GM18867 (cell line): Measurements from ENCODE around the gene NANOGP8.

Source experiments
- ATAC-seq: cut with Tn5 transposase; IDR thresholded peaks from one replicate; pipeline ENCODE4 v1.9.1; 2021; ENCODE audit warnings: mild to moderate bottlenecking, moderate library complexity; ENCODE audit not compliant: unreplicated experiment

Gene NANOGP8

GRCh38 chr15:35061825-35062737, 23.0 kb downstream of the NANOGP8 start:
- ATAC-seq, result peak; percentile 45

DNA sequence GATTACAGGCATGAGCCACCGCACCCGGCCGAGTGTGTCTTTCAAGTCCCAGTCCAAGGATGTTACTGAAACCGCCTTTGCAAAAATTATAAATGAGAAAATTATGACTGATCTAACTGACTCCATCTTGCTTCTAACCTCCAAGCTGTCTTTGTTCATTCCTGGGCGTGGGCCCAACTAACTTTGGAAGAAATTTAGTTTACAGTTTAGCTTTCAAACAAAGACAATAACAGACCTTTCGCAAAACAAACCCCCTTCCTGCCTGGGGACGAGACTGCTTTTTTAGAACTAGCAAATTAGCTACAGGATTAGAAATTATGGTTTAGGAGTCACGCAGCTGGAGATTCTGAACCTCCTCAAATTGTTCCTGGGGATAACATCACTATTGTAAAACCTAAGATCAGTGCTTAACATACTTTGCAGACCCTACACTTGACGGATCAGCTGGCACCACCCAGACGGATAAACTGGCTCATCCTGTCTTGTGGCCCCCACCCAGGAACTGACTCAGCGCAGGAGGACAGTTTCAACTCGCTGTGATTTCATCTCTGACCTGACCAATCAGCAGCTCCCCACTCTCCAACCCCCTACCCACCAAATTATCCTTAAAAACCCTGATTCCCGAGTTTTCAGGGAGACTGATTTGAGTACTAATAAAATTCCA, 23.8 kb downstream of the NANOGP8 start:
- no peak for ATAC-seq

DNA sequence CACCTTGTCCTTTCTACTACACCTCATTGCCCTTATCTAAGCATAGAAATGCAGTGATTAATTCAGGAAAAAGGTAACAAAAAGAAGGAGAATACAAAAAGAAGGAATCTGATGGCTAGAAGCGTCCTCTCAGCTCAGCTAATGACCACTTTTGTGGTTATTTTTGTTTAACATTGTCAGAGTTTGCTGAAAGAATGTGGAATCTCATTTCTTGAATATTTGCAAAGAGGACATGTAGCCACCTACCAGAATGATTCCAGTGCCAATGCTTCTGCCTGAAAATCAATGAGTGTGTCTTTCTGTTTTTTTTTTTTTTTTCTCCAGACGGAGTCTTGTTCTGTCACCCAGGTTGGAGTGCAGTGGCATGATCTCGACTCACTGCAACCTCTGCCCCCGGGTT, 24.5 kb downstream of the NANOGP8 start:
- no peak for ATAC-seq

DNA sequence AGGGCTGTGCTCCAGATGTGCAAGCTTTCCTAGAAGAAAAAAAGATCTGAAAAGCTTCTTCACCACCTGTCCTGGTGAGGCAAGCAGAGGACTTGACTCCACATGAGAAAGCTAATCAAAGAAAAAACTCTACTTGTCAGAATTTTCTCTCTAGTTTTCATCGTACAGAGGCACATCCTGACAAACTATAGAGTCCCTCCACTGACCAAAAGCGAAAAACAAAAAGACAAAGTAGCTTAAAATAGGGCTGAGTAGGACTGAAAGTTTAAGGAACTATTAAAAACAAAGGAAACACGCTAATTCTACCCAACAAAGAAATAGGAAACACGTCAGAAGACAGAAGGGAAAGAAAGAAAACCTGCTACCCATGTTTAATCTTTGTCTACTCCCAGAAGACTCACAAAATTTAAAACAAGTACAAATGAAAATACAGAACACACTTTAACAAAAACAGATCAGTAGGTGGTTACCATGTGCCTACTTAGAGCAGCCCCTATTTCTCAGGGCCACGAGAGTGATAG, 26.5 kb downstream of the NANOGP8 start:
- ATAC-seq, result no peak

- ATAC-seq, result no peak
Observed at GRCh38 chr15:35055416-35056105, 29.5 kb downstream of the NANOGP8 start.

DNA sequence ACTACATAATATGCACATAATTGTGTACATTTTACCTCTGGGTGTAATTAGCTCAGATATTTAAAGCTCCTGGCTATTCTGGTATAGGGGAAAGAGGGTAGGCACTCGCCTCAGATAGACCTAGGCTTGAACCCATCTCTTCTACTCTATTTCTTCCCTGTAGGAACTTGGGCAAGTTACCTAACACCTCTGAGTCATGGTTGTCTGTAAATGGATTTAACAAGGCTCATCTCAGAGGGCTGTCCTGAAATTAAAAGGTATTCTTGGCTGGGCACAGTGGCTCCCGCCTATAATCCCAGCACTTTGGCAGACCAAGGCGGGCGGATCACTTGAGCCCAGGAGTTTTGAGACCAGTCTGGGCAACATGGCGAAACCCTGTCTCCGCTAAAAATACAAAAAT, 30.7 kb downstream of the NANOGP8 start:
- no peak for ATAC-seq

DNA sequence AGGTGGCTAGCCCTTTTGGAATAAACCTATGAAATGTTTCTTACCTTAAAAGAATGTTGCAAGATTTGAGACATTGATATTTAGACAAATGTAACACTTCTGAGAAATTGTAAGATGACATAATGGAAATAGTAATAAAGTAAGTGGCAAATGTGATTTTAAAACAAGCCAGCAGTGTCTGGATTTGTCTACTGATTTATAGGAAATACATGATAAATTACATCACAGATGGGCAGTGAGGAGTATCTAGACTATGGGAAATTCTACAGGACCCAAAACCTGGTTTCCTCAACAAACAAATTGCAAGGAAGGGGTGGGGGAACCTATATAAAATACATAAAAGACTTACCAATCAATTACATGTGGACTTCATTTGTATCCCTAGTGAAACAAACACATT, 37.1 kb downstream of the NANOGP8 start:
- ATAC-seq, result no peak

GRCh38 chr15:35047528-35047927, 37.6 kb downstream of the NANOGP8 start:
- no peak for ATAC-seq

- no peak for ATAC-seq
Observed at GRCh38 chr15:35043373-35044095, 41.6 kb downstream of the NANOGP8 start.

DNA sequence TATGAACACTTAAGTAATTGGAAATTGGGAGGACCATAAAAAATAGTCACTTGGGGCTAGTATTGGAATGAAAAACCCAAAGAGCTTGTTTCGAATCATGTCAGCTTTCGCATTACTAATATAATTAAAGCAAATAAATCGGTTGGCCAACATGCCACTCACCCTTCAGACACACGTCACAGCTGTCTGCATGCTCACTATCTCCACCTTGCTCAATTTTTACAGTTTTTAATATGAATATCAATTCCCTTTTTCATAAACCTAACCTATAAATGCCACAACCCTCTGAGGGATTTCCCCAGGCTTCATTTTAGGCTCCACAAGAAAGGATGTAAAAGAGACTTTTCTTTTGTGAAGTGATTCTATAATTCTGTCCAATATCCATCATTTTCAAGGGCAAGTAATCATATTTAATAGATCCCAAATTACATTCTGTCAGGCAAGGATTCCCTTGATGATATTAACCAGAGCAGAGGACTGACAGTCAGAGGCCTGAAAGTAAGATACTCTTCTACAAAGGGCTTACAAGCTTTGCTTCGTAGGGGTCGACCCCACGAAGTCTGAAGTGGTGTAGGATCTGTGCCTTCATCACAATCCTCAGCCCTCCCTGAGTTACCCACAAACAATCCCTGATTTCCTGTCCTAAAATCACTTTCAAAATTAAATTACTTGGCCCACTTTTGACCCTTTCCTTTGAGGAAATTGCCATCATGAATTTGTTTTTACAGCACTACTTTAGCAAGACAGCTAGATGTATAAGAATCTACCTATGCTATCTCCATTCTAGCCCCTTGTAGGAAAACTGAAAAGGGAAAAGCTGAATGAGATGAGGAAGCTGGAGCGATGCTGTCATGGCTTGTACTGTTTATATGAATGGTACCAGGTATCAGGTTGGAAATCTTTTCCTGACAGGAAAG, 44.5 kb downstream of the NANOGP8 start:
- ATAC-seq, result no peak

- no peak for ATAC-seq
Observed at GRCh38 chr15:35038626-35039451, 46.3 kb downstream of the NANOGP8 start.
